ENCODE measurements around the gene HNF1B.

HNF1B gene

GRCh38 chr17:37762666-37763065 lies 17.8 kb upstream of the HNF1B start:
- in situ Hi-C loops (cut with HindIII; ENCODE audit: low sequenced_read_pairs), result no loop called here

GRCh38 chr17:37761961-37762360 lies 17.1 kb upstream of the HNF1B start:
- in situ Hi-C loops (cut with HindIII; ENCODE audit: low sequenced_read_pairs), result no loop called here

- in situ Hi-C loops (cut with HindIII; ENCODE audit: low sequenced_read_pairs), result no loop called here
Observed at GRCh38 chr17:37761059-37761458, 16.2 kb upstream of the HNF1B start.

- in situ Hi-C loops (cut with HindIII; ENCODE audit: low sequenced_read_pairs), result no loop called here
Observed at GRCh38 chr17:37759014-37759637, 14.3 kb upstream of the HNF1B start.

- in situ Hi-C loops (cut with HindIII; ENCODE audit: low sequenced_read_pairs), result no loop called here
Observed at GRCh38 chr17:37756051-37756450, 11.2 kb upstream of the HNF1B start.

GRCh38 chr17:37755455-37755854 lies 10.6 kb upstream of the HNF1B start:
- in situ Hi-C loops (cut with HindIII; ENCODE audit: low sequenced_read_pairs), result no loop called here

GRCh38 chr17:37754363-37754762 lies 9.5 kb upstream of the HNF1B start:
- in situ Hi-C loops (cut with HindIII; ENCODE audit: low sequenced_read_pairs), result no loop called here

- in situ Hi-C loops (cut with HindIII; ENCODE audit: low sequenced_read_pairs), result no loop called here
Observed at GRCh38 chr17:37752482-37752881, 7.6 kb upstream of the HNF1B start.

GRCh38 chr17:37750768-37751475 lies 6.1 kb upstream of the HNF1B start:
- in situ Hi-C loops (cut with HindIII; ENCODE audit: low sequenced_read_pairs), result no loop called here

GRCh38 chr17:37750292-37750691 lies 5.4 kb upstream of the HNF1B start:
- in situ Hi-C loops (cut with HindIII; ENCODE audit: low sequenced_read_pairs), result no loop called here

- in situ Hi-C loops (cut with HindIII; ENCODE audit: low sequenced_read_pairs), result no loop called here
Observed at GRCh38 chr17:37747222-37747621, 2.4 kb upstream of the HNF1B start.

- in situ Hi-C loops (cut with HindIII; ENCODE audit: low sequenced_read_pairs), result no loop called here
Observed at GRCh38 chr17:37746617-37747016, 1.8 kb upstream of the HNF1B start.

GRCh38 chr17:37745801-37746426 lies 1.1 kb upstream of the HNF1B start:
- in situ Hi-C loops (cut with HindIII; ENCODE audit: low sequenced_read_pairs), result no loop called here

- in situ Hi-C loops (cut with HindIII; ENCODE audit: low sequenced_read_pairs), result no loop called here
Observed at GRCh38 chr17:37744633-37744927, 279 bp downstream of the HNF1B start.

- in situ Hi-C loops (cut with HindIII; ENCODE audit: low sequenced_read_pairs), result no loop called here
Observed at GRCh38 chr17:37743875-37744632, 805 bp downstream of the HNF1B start.

- in situ Hi-C loops (cut with HindIII; ENCODE audit: low sequenced_read_pairs), result no loop called here
Observed at GRCh38 chr17:37743612-37743874, 1.3 kb downstream of the HNF1B start.

GRCh38 chr17:37742762-37743611 lies 1.9 kb downstream of the HNF1B start:
- in situ Hi-C loops (cut with HindIII; ENCODE audit: low sequenced_read_pairs), result no loop called here

- in situ Hi-C loops (cut with HindIII; ENCODE audit: low sequenced_read_pairs), result no loop called here
Observed at GRCh38 chr17:37742116-37742761, 2.6 kb downstream of the HNF1B start.

- in situ Hi-C loops (cut with HindIII; ENCODE audit: low sequenced_read_pairs), result no loop called here
Observed at GRCh38 chr17:37741341-37742115, 3.3 kb downstream of the HNF1B start.

- in situ Hi-C loops (cut with HindIII; ENCODE audit: low sequenced_read_pairs), result no loop called here
Observed at GRCh38 chr17:37740915-37741314, 3.9 kb downstream of the HNF1B start.
